GM23338 (cell line): ENCODE data around the gene HDAC6.

ENCODE experiments used
- CREB1 ChIP-seq: fragments of 250-450 bp; sonication (Bioruptor Pico); IDR thresholded peaks from 2 replicates; pipeline ENCODE4 v1.5.0; 2020; ENCODE audit warnings: low read depth, mild to moderate bottlenecking, moderate library complexity
- EZH2 ChIP-seq: fragments of 200-600 bp; sonication (generic); IDR thresholded peaks from one replicate; pipeline ENCODE4 v1.8.0; 2017; ENCODE audit warnings: antibody characterized with exemption, mild to moderate bottlenecking, low read depth; ENCODE audit not compliant: unreplicated experiment
- EZH2phosphoT487 ChIP-seq: fragments of 200-600 bp; sonication (generic); IDR thresholded peaks from one replicate; pipeline ENCODE4 v1.8.1; 2018; ENCODE audit warnings: antibody characterized with exemption; ENCODE audit not compliant: unreplicated experiment
- POLR2AphosphoS5 ChIP-seq: IDR thresholded peaks from 2 replicates; pipeline ENCODE4 v1.6.1; 2016; ENCODE audit warnings: antibody characterized with exemption, low read depth
- ZNF331 ChIP-seq: fragments of 250-450 bp; sonication (Bioruptor Pico); IDR thresholded peaks from 2 replicates; pipeline ENCODE4 v1.5.0; 2020; ENCODE audit warnings: low read depth, mild to moderate bottlenecking, moderate library complexity
- TF ChIP-seq, protein P1 (sequence below), 2 experiments: fragments of 200-600 bp in 1 of 2; sonication (generic) in 1 of 2; conservative IDR thresholded peaks; 2 replicates each; pipeline versions ENCODE4 v1.5.1 to v1.6.1; 2016 to 2017; ENCODE audit warnings: antibody characterized with exemption in 2 of 2, low read depth in 2 of 2, mild to moderate bottlenecking in 2 of 2, moderate library complexity in 1 of 2
- TF ChIP-seq, protein P2 (sequence below): IDR thresholded peaks from one replicate; pipeline ENCODE4 v1.6.1; 2018; ENCODE audit warnings: antibody characterized with exemption; ENCODE audit not compliant: unreplicated experiment

DNA sequence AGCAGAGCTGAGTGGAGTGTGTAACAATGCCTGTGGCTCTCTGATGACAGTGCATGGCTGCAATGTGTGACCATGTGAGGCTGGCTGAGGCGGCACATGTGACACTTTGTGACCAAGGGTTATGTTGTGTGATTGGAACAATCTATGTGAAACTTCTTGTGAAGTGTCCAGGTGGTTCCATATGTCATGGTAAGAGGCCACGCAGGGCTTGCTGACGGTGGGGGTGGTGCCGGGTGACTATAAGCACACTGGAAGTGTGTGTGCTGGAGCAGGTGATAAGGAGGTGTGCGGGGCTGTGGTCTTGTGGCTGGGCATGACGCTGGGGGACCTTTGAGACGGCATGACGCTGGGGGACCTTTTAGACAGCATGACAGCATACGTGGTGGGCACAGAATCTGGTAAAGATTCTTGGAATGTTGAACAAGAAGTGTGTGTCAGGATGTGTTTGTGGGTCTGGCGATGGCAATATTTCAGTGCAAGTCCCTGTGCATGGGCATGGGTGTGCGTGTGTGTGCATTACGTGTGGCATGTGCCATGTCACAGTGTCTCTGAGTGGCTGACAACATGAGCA lies 7.4 kb upstream of the HDAC6 start:
- no peak for TF ChIP-seq EZH2
- no peak for TF ChIP-seq ZNF331 (CRISPR knock-in tag)
- TF ChIP-seq, protein P1, sequence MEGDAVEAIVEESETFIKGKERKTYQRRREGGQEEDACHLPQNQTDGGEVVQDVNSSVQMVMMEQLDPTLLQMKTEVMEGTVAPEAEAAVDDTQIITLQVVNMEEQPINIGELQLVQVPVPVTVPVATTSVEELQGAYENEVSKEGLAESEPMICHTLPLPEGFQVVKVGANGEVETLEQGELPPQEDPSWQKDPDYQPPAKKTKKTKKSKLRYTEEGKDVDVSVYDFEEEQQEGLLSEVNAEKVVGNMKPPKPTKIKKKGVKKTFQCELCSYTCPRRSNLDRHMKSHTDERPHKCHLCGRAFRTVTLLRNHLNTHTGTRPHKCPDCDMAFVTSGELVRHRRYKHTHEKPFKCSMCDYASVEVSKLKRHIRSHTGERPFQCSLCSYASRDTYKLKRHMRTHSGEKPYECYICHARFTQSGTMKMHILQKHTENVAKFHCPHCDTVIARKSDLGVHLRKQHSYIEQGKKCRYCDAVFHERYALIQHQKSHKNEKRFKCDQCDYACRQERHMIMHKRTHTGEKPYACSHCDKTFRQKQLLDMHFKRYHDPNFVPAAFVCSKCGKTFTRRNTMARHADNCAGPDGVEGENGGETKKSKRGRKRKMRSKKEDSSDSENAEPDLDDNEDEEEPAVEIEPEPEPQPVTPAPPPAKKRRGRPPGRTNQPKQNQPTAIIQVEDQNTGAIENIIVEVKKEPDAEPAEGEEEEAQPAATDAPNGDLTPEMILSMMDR (conservative IDR thresholded peaks at IDR 0.05; ENCODE audit: low read depth in 2 of 2), result no peak
- TF ChIP-seq POLR2AphosphoS5, result no peak
- no peak for TF ChIP-seq CREB1 (CRISPR knock-in tag)
- no peak for TF ChIP-seq EZH2phosphoT487
- TF ChIP-seq, protein P2, sequence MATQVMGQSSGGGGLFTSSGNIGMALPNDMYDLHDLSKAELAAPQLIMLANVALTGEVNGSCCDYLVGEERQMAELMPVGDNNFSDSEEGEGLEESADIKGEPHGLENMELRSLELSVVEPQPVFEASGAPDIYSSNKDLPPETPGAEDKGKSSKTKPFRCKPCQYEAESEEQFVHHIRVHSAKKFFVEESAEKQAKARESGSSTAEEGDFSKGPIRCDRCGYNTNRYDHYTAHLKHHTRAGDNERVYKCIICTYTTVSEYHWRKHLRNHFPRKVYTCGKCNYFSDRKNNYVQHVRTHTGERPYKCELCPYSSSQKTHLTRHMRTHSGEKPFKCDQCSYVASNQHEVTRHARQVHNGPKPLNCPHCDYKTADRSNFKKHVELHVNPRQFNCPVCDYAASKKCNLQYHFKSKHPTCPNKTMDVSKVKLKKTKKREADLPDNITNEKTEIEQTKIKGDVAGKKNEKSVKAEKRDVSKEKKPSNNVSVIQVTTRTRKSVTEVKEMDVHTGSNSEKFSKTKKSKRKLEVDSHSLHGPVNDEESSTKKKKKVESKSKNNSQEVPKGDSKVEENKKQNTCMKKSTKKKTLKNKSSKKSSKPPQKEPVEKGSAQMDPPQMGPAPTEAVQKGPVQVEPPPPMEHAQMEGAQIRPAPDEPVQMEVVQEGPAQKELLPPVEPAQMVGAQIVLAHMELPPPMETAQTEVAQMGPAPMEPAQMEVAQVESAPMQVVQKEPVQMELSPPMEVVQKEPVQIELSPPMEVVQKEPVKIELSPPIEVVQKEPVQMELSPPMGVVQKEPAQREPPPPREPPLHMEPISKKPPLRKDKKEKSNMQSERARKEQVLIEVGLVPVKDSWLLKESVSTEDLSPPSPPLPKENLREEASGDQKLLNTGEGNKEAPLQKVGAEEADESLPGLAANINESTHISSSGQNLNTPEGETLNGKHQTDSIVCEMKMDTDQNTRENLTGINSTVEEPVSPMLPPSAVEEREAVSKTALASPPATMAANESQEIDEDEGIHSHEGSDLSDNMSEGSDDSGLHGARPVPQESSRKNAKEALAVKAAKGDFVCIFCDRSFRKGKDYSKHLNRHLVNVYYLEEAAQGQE, result no peak
